SH-SY5Y (cell line): ENCODE data around the gene DARS1.

Experiments used
- GATA2 ChIP-seq: IDR thresholded peaks from 2 replicates; pipeline ENCODE4 v1.6.1; 2011; ENCODE audit warnings: mild to moderate bottlenecking, low read depth, low read length
- GATA3 ChIP-seq: IDR thresholded peaks from 2 replicates; pipeline ENCODE4 v1.6.1; 2011; ENCODE audit warnings: low read depth, mild to moderate bottlenecking, low read length, moderate library complexity

GRCh38 chr2:135890149-135890548 is 95.3 kb downstream of the DARS1 start:
- TF ChIP-seq GATA3, result no peak
- TF ChIP-seq GATA2, result no peak
